NK-92 treated with Interleukin-12 subunit alpha and Interleukin-12 subunit beta, amount 100 ng/mL, for 24 hours (cell line): ENCODE measurements around the gene CLIP1.
A peak's percentile ranks its signal among the peaks of the same experiment; 100 is the strongest.

Source experiments
- DNase-seq: peaks from one replicate; lab custom pipeline; 2025; lab: John Stamatoyannopoulos, UW

Gene CLIP1

GRCh38 chr12:122245553-122245952 is 176.9 kb downstream of the CLIP1 start:
- no peak for DNase-seq

GRCh38 chr12:122244565-122245371 is 177.7 kb downstream of the CLIP1 start:
- DNase-seq = no peak

DNA sequence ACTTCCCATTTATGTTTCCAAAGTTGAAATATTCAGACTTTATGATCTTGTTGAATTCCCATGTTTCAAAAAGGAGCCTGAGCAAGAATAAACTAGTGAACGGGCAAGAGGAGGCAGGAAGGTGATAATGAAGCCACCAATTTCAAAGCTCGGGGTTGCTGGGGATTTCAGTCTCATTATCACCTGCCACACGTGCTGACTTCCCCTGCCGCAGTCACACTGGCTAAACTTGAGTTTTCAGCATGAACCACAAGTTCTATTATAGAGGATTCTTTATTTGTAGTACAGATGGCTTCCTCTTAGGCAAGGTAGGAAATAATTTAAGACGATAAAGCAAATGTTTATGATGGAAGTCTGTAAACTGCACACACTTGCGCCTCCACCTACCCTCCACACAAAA is 178.5 kb downstream of the CLIP1 start:
- no peak for DNase-seq

- no peak for DNase-seq
Observed at GRCh38 chr12:122238861-122239260, 183.6 kb downstream of the CLIP1 start.

DNA sequence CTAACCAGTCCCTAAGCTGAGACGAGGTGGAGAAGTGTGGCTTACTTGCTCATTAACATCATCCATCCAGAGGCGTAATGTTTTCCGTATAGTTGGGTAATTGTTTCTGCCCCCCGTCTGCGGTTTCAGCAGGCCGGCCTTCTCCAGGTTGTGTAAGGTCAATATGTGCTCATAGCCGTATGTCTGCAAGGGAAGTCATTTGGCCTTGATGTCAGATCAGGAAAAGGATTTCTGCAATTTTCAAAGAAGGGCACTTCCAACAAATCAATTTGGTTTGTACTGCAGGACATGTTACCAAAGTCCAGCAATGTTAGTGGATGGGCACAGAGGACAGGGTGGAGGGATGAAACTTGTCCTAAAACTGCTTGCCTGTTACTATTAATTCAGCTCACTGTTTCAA is 186.7 kb downstream of the CLIP1 start:
- no peak for DNase-seq

GRCh38 chr12:122232691-122233090 is 189.8 kb downstream of the CLIP1 start:
- no peak for DNase-seq

DNA sequence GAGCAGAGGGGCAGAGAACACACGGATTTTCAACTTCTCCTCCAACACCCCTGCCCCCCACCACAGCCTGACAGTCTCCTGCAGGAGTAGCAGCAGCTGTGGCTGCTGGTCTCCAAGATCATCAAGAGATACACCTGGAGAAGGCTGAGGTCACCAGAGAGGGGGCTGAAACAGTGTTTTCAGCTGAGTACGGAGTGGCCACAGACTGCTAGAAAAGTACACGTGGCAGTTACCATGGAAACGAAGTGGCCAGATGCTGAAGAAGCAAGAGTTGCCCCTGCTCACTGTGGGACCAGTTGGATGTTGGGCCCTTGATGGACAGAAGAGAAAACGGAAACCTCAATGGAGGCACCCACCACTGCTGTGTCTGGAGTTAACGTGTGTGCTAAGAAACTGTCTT is 191.7 kb downstream of the CLIP1 start:
- DNase-seq = no peak

DNA sequence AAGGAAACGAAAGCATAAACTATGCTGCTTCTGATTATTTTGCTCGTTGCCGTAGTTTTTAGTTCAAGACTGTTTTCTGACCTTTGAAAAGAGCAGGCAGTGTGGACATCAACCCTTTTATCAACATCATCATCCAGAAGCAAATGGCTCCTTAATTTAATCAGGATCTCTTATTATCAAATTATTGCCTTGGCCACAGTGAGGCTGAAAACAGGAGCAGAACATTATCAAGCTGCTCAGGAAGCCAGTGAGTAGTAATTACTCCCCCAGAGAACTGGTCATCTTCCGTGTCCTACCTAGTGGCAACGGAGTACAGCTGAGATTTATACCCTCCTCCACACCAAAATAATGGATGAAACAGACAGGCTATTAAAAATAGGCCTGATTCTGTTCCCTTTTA is 194.4 kb downstream of the CLIP1 start:
- DNase-seq = no peak

GRCh38 chr12:122227341-122227740 is 195.1 kb downstream of the CLIP1 start:
- no peak for DNase-seq

GRCh38 chr12:122226366-122227125 is 195.9 kb downstream of the CLIP1 start:
- DNase-seq = no peak

DNA sequence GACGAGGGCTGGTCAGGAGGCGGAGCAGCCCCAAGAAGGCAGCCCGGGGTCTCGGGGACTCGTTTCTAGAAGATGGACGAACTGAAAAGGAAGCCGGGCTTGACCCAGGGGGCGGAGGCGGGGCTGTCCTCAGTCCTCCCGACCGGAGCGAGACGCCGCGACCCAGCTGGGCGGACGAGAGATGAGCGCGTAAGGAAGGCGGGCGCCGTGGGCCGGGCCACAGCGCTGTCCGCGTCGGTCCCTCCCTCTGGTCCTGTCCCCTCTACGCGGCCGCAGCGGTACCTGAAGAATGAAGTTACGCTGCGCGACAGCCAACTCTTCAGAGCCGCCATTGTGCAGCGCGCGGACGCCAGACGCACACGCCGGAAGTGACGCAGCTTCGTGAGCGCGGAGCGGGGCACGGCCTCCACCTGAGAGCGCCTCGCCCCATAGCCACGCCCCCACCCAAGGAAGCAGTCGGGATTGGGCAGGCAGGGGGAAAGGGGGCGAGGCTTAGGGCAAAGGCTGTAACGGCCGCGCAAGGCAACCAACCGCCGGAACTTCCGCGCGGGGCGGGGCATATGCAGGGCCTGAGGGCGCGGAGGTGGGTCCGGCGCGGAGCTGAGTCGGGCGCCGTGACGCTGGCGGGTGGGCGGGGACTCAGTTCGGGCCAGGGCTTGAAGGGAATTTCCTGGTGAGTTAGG is 196.6 kb downstream of the CLIP1 start, which contains the start of gene DIABLO:
Gene DIABLO (minus strand): TSS at position 370 of the 683 bp plus-strand sequence. CDS start 38 bp downstream, at position 332.
- peak; percentile 98 for DNase-seq
